DND-41 (cell line): ENCODE results near the gene VSX1.

Experiments used
- ATAC-seq: fragments of 200-7000 bp; cut with Tn5 transposase; 3 replicates; pipeline ENCODE4 v1.9.1; 2021; ENCODE audit warnings: low read depth; ENCODE audit not compliant: insufficient read depth
- DNase-seq: peaks from one replicate; pipeline ENCODE4 v3.0.0-alpha.2; 2020
- H2AFZ ChIP-seq: 2 replicates; pipeline ENCODE4 v1.6.0; 2012; ENCODE audit warnings: low read depth, low read length
- H3K27ac ChIP-seq: 2 replicates; pipeline ENCODE4 v1.5.1; 2012; ENCODE audit warnings: low read length, inconsistent platforms
- H3K27me3 ChIP-seq: fragments of 200-600 bp; sonication (generic); 2 replicates; pipeline ENCODE4 v1.6.0; 2012; ENCODE audit warnings: low read length, mild to moderate bottlenecking, inconsistent platforms; ENCODE audit not compliant: insufficient read depth, poor library complexity
- H3K36me3 ChIP-seq: 2 replicates; pipeline ENCODE4 v1.5.1; 2012; ENCODE audit warnings: low read length, inconsistent platforms; ENCODE audit not compliant: insufficient read depth
- H3K4me1 ChIP-seq: 2 replicates; pipeline ENCODE4 v1.5.1; 2012; ENCODE audit warnings: mild to moderate bottlenecking, low read length; ENCODE audit not compliant: insufficient read depth
- H3K4me2 ChIP-seq: 2 replicates; pipeline ENCODE4 v1.6.0; 2012; ENCODE audit warnings: mild to moderate bottlenecking, moderate library complexity, low read length, inconsistent platforms; ENCODE audit not compliant: insufficient read depth
- H3K4me3 ChIP-seq, 2 experiments: fragments of 200-600 bp in 1 of 2; shearing (Covaris generic) in 1 of 2; 2 replicates each; pipeline ENCODE4 v1.5.1; 2012 to 2016; ENCODE audit warnings: inconsistent platforms in 2 of 2, low read length in 2 of 2, mild to moderate bottlenecking in 2 of 2, low read depth in 1 of 2, moderate library complexity in 1 of 2
- H3K79me2 ChIP-seq: 2 replicates; pipeline ENCODE4 v1.6.0; 2012; ENCODE audit warnings: low read length, inconsistent platforms; ENCODE audit not compliant: insufficient read depth
- H3K9ac ChIP-seq: 2 replicates; pipeline ENCODE4 v1.6.0; 2012; ENCODE audit warnings: low read depth, mild to moderate bottlenecking, inconsistent platforms, low read length, moderate library complexity
- H3K9me3 ChIP-seq: 2 replicates; pipeline ENCODE4 v1.5.1; 2012; ENCODE audit warnings: low read length, moderate library complexity, mild to moderate bottlenecking, inconsistent platforms; ENCODE audit not compliant: insufficient read depth, severe bottlenecking
- H4K20me1 ChIP-seq: 2 replicates; pipeline ENCODE4 v1.6.0; 2012; ENCODE audit warnings: low read length; ENCODE audit not compliant: insufficient read depth
- CTCF ChIP-seq: IDR thresholded peaks from 2 replicates; pipeline ENCODE4 v1.5.1; 2012; ENCODE audit warnings: borderline replicate concordance, low read length, moderate library complexity, mild to moderate bottlenecking; ENCODE audit not compliant: poor library complexity, severe bottlenecking; ENCODE audit errors: extremely low read depth
- EZH2 ChIP-seq: IDR thresholded peaks from 3 replicates; pipeline ENCODE4 v1.6.1; 2012; ENCODE audit warnings: borderline replicate concordance, low read depth, mild to moderate bottlenecking, moderate library complexity, low read length, inconsistent platforms; ENCODE audit not compliant: severe bottlenecking

VSX1 gene

GRCh38 chr20:25049261-25050060 lies 32.5 kb downstream of the VSX1 start:
- ATAC-seq (no peak), DNase-seq (no peak)
- Histone ChIP-seq H2AFZ (no peak overlapping the region), H3K9me3 (no peaks in the 10 kb centered on the region), H3K4me2 (no peak overlapping the region), H4K20me1 (peaks cover 65% of the 10 kb centered on the region), H3K9ac (no peak overlapping the region), H3K4me1 (peaks cover 10% of the 10 kb centered on the region), H3K4me3 (no peak overlapping the region), H3K27ac (no peak overlapping the region), H3K79me2 (peaks cover 67% of the 10 kb centered on the region), H3K36me3 (peaks cover 57% of the 10 kb centered on the region), H3K27me3 (no peaks in the 10 kb centered on the region)
- TF ChIP-seq CTCF (no peak), EZH2 (no peak)

- no peak overlapping the region for H3K4me2 ChIP-seq
- peaks cover 58% of the 10 kb centered on the region for H3K79me2 ChIP-seq
- H3K27me3 ChIP-seq, result no peaks in the 10 kb centered on the region
These were observed 33.4 kb downstream of the VSX1 start for GRCh38 chr20:25048519-25048952.

DNA sequence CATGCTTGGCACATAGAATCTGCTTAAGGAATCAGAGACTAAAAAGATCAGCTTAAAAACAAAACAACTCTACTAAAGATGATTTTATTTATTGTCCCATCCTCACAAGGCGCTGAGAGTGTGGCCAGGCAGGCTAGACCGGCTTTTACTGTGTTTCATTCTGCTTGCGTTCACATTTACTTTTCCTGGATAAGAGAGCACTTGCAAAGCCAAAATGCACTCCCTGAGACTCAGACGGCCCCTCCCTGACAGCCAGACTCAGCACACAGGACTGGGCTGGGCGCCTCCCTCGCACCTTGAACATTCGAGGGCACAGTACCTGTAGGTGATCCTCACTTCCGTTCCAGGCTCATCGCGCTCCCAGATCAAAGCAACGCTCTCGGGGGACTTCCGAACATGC lies 34.2 kb downstream of the VSX1 start:
- no peak for DNase-seq
- H3K4me1 ChIP-seq, result peaks cover 13% of the 10 kb centered on the region
- H3K27me3 ChIP-seq, result no peaks in the 10 kb centered on the region
- H3K9ac ChIP-seq, result no peak overlapping the region
- H2AFZ ChIP-seq, result no peak overlapping the region
- H3K4me3 ChIP-seq, result no peak overlapping the region
- no peak for TF ChIP-seq CTCF
- no peak for TF ChIP-seq EZH2
- H3K36me3 ChIP-seq, result peaks cover 52% of the 10 kb centered on the region
- peaks cover 55% of the 10 kb centered on the region for H4K20me1 ChIP-seq
- no peak overlapping the region for H3K27ac ChIP-seq
- H3K9me3 ChIP-seq, result no peaks in the 10 kb centered on the region
- no peak overlapping the region for H3K4me2 ChIP-seq
- peaks cover 52% of the 10 kb centered on the region for H3K79me2 ChIP-seq
- ATAC-seq, result no peak

More at GRCh38 chr20:25048519-25048952, 33.4 kb downstream of the VSX1 start:
- no peak overlapping the region for H3K4me3 ChIP-seq
- peaks cover 8% of the 10 kb centered on the region for H3K4me1 ChIP-seq
- H3K36me3 ChIP-seq, result peaks cover 52% of the 10 kb centered on the region
- DNase-seq (no peak), ATAC-seq (no peak)
- no peaks in the 10 kb centered on the region for H3K9me3 ChIP-seq
- peaks cover 55% of the 10 kb centered on the region for H4K20me1 ChIP-seq
- no peak overlapping the region for H3K9ac ChIP-seq
- TF ChIP-seq CTCF, result no peak
- TF ChIP-seq EZH2, result no peak
- H2AFZ ChIP-seq, result no peak overlapping the region
- H3K27ac ChIP-seq, result no peak overlapping the region
